MM.1S (cell line): ENCODE measurements around the gene FBXW4.

Experiments used
- DNase-seq: peaks from one replicate; pipeline ENCODE4 v3.0.0-alpha.2; 2015
- H2AFZ ChIP-seq: fragments of 300-600 bp; sonication (generic); 2 replicates; pipeline ENCODE4 v1.6.0; 2016; ENCODE audit warnings: antibody characterized with exemption, low read length
- H3F3A ChIP-seq: fragments of 300-600 bp; sonication (generic); 2 replicates; pipeline ENCODE4 v1.6.1; 2016; ENCODE audit warnings: mild to moderate bottlenecking, antibody characterized with exemption, low read length, moderate library complexity, mixed read lengths; ENCODE audit not compliant: insufficient read depth
- H3K27ac ChIP-seq: fragments of 300-600 bp; sonication (generic); 2 replicates; pipeline ENCODE4 v1.5.1; 2016; ENCODE audit warnings: mild to moderate bottlenecking, low read length
- H3K27me3 ChIP-seq: fragments of 300-600 bp; sonication (generic); replicated peaks from 2 replicates; pipeline ENCODE4 v1.6.0; 2016; ENCODE audit warnings: low read length; ENCODE audit not compliant: insufficient read depth
- H3K36me3 ChIP-seq: fragments of 300-600 bp; sonication (generic); replicated peaks from 2 replicates; pipeline ENCODE4 v1.6.1; 2016; ENCODE audit warnings: mild to moderate bottlenecking, low read length, mixed read lengths; ENCODE audit not compliant: insufficient read depth
- H3K4me1 ChIP-seq: fragments of 300-600 bp; sonication (generic); 2 replicates; pipeline ENCODE4 v1.6.1; 2016; ENCODE audit warnings: low read length, mixed read lengths
- H3K4me2 ChIP-seq: fragments of 300-600 bp; sonication (generic); 2 replicates; pipeline ENCODE4 v1.6.0; 2016; ENCODE audit warnings: low read depth, low read length
- H3K4me3 ChIP-seq: fragments of 300-600 bp; sonication (generic); 2 replicates; pipeline ENCODE4 v1.5.1; 2016; ENCODE audit warnings: low read length, mixed read lengths
- H3K79me2 ChIP-seq: fragments of 300-600 bp; sonication (generic); 2 replicates; pipeline ENCODE4 v1.6.1; 2016; ENCODE audit warnings: mixed run types, low read length, mixed read lengths
- H3K9ac ChIP-seq: fragments of 300-600 bp; sonication (generic); 2 replicates; pipeline ENCODE4 v1.6.1; 2016; ENCODE audit warnings: low read length, mixed read lengths
- H3K9me2 ChIP-seq: fragments of 300-600 bp; sonication (generic); replicated peaks from 2 replicates; pipeline ENCODE4 v1.6.1; 2016; ENCODE audit warnings: mild to moderate bottlenecking, low read length, mixed read lengths; ENCODE audit not compliant: insufficient read depth
- H3K9me3 ChIP-seq: fragments of 300-600 bp; sonication (generic); replicated peaks from 2 replicates; pipeline ENCODE4 v1.6.1; 2016; ENCODE audit warnings: mild to moderate bottlenecking, low read length, mixed read lengths; ENCODE audit not compliant: insufficient read depth
- H4K20me1 ChIP-seq: fragments of 300-600 bp; sonication (generic); 2 replicates; pipeline ENCODE4 v1.6.1; 2016; ENCODE audit warnings: mild to moderate bottlenecking, low read length, moderate library complexity, mixed read lengths; ENCODE audit not compliant: insufficient read depth
- EZH2 ChIP-seq: fragments of 300-600 bp; sonication (generic); optimal IDR thresholded peaks from 2 replicates; pipeline ENCODE3; 2017; ENCODE audit warnings: low read depth, mild to moderate bottlenecking, antibody characterized with exemption, low read length, mixed read lengths
- EZH2phosphoT487 ChIP-seq: fragments of 300-600 bp; sonication (generic); IDR thresholded peaks from 2 replicates; pipeline ENCODE4 v1.6.1; 2018; ENCODE audit warnings: antibody characterized with exemption, low read length
- TF ChIP-seq, protein P1 (sequence below): fragments of 300-600 bp; sonication (generic); IDR thresholded peaks from 2 replicates; pipeline ENCODE4 v1.5.1; 2016; ENCODE audit warnings: antibody characterized with exemption, low read length, mixed read lengths

FBXW4 gene

DNA sequence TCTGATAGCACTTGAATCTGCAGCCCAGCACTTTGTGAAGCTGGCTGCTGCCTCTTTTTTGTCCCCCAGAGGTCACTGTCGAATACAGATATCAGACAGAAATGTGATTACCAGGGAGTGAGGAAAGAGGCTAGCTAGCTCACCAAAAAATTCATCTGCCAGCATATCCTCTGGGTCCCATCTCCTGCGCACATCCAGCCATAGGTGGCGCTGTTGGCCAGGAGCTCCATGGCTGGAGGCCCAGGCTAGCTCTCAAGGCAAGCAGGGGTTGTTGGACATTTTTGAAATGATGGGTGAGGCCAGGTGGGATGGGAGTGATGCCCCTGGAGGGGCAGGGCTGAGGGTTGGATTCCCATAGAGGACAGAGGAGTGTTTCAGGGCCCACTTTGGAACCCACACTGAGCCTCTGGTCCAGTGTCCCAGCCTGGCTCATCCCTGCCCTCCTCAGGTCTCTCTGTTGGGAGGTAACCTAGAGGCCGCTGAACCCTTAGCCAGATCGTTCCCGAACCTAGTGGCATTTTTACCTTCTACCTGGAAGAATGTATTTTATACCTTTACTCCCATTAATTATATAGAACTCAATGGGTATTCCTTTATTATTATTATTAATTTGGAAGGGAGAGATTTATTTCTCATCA lies 92.1 kb downstream of the FBXW4 start:
- Histone ChIP-seq H3K9ac (no peak overlapping the region), H3K9me3 (no peaks in the 10 kb centered on the region), H3K4me1 (no peaks in the 10 kb centered on the region), H3K79me2 (no peaks in the 10 kb centered on the region), H4K20me1 (no peaks in the 10 kb centered on the region), H3K27me3 (no peaks in the 10 kb centered on the region), H3K9me2 (no peaks in the 10 kb centered on the region), H3K27ac (no peak overlapping the region), H3F3A (no peaks in the 10 kb centered on the region), H2AFZ (no peak overlapping the region), H3K36me3 (no peaks in the 10 kb centered on the region), H3K4me2 (no peak overlapping the region), H3K4me3 (no peak overlapping the region)
- TF ChIP-seq EZH2phosphoT487 = no peak
- TF ChIP-seq, protein P1, sequence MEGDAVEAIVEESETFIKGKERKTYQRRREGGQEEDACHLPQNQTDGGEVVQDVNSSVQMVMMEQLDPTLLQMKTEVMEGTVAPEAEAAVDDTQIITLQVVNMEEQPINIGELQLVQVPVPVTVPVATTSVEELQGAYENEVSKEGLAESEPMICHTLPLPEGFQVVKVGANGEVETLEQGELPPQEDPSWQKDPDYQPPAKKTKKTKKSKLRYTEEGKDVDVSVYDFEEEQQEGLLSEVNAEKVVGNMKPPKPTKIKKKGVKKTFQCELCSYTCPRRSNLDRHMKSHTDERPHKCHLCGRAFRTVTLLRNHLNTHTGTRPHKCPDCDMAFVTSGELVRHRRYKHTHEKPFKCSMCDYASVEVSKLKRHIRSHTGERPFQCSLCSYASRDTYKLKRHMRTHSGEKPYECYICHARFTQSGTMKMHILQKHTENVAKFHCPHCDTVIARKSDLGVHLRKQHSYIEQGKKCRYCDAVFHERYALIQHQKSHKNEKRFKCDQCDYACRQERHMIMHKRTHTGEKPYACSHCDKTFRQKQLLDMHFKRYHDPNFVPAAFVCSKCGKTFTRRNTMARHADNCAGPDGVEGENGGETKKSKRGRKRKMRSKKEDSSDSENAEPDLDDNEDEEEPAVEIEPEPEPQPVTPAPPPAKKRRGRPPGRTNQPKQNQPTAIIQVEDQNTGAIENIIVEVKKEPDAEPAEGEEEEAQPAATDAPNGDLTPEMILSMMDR = peak; percentile 78
- DNase-seq = peak; percentile 61

DNA sequence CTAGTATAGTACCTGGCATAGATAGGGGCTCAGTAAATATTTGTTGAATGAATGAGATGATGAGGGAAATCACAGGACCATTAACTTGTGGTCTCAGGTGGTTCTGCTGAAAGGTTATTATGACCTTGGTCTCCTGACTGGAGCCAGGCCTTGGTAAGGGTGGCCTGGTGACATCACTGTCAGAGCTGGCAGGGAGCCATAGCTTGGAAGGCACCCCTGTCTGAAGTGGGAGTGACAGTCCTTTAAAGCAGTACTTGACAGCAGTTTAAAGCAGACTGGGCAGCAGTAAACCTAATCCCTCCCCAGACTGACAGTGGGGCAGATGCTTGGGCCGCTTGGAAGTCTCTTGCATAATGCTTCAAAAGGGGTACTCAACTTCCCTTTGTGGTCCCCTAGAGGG lies 93.4 kb downstream of the FBXW4 start:
- Histone ChIP-seq H3K36me3 (no peaks in the 10 kb centered on the region), H3K9ac (no peak overlapping the region), H3K27ac (no peak overlapping the region), H3K79me2 (no peaks in the 10 kb centered on the region), H3K27me3 (no peaks in the 10 kb centered on the region), H3K9me3 (no peaks in the 10 kb centered on the region), H3K9me2 (no peaks in the 10 kb centered on the region), H2AFZ (no peak overlapping the region), H4K20me1 (no peaks in the 10 kb centered on the region), H3K4me3 (no peak overlapping the region), H3K4me1 (no peaks in the 10 kb centered on the region), H3F3A (no peaks in the 10 kb centered on the region), H3K4me2 (no peak overlapping the region)
- TF ChIP-seq EZH2 = no peak
- no peak for DNase-seq

DNA sequence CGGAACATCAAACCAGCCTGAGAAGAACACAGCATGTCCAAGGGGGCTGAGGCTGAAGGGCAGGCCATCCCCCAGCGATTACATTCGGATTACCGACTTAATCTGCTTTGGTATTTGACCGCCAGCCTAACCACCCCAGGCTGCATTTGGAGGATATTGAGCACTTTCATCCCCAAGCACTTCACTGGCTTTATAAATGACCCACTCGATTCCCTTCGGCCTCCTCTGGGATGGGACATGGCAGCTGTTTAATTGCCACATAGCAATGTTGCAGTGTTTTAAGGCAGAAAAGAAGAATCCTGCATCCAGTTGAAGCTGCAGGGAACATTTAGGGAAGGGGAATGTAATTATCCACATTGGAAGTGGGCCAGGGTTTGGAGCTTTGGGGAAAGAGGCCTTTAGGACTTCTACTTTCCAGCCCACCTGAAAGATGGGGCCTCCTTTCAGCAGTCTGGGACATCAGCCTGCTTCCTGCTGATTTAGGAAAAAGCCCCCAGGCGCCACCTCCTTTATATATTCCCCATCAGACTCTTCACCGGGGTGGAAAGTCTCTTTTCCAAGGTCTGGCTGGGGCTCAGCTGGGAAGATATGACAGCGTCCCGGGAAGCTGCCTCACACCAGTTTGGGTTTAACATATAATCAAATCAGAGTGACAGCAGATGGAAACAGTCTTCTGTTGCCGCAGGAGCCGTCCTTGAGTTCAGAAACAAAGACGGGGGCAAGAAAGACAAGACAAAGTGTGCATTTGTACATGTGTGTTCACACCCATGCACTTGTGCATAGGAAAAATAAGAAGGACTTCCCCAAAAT lies 97.7 kb downstream of the FBXW4 start:
- Histone ChIP-seq H3K36me3 (no peaks in the 10 kb centered on the region), H3K27me3 (no peaks in the 10 kb centered on the region), H3K9me2 (no peaks in the 10 kb centered on the region), H4K20me1 (no peaks in the 10 kb centered on the region), H2AFZ (no peak overlapping the region), H3F3A (no peaks in the 10 kb centered on the region), H3K4me1 (0 out of 2 replicates have a peak, but pooled peaks cover 8% of the 10 kb centered on the region), H3K4me2 (no peak overlapping the region), H3K27ac (no peak overlapping the region), H3K79me2 (no peaks in the 10 kb centered on the region), H3K9ac (no peak overlapping the region), H3K4me3 (no peak overlapping the region), H3K9me3 (no peaks in the 10 kb centered on the region)
- no peak for DNase-seq
- no peak for TF ChIP-seq EZH2
- TF ChIP-seq, protein P1 = no peak
- no peak for TF ChIP-seq EZH2phosphoT487
